K562 (cell line): Measurements from ENCODE around the gene MDN1. TPM values are rescaled to one million over a fixed set of nuclear protein-coding genes. Genes with fewer than 3 reads are reported as not detected.

ENCODE experiments used
- ATAC-seq: fragments of 200-7000 bp; cut with Tn5 transposase; 3 replicates; pipeline ENCODE4 v1.9.1; 2020; ENCODE audit warnings: moderate library complexity
- BruUV-seq: library from RNA; stranded (reverse); fragments of 400-500 nt; replicated peaks from 2 replicates; lab custom pipeline; 2021; lab: Mats Ljungman, UMichigan
- CTCF ChIA-PET: fragments of 300-600 bp; formaldehyde crosslinking; extraction: SDS; loops from one replicate; lab custom pipeline; 2021; ENCODE audit warnings: low intra/inter-chr PET ratio; lab: Yijun Ruan, JAX
- POLR2A ChIA-PET: fragments of 300-600, 350-650 bp; sonication (Branson Sonifier 250); formaldehyde crosslinking; extraction: SDS; loops from one replicate; lab custom pipeline; 2021; ENCODE audit warnings: antibody characterized with exemption, inconsistent platforms; lab: Yijun Ruan, JAX
- DNase-seq, 4 experiments: peaks; one replicate each; pipeline versions ENCODE4 v3.0.0 to v3.0.0-alpha.2; 2011 to 2018; ENCODE audit warnings: low spot score in 3 of 4, mixed read lengths in 3 of 4; ENCODE audit errors: extremely low read depth in 1 of 4
- FAIRE-seq: peaks from 2 replicates; lab custom pipeline; 2011; peaks lifted over from hg19 to GRCh38; lab: Jason Lieb, UNC
- H2AFZ ChIP-seq: 2 replicates; pipeline ENCODE4 v1.6.0; 2011; ENCODE audit warnings: low read depth, low read length, control low read depth, inconsistent platforms
- H3K27ac ChIP-seq: fragments of 200-600 bp; 3 replicates; pipeline ENCODE4 v1.8.0; 2011; ENCODE audit warnings: low read depth, mild to moderate bottlenecking, control low read depth, inconsistent platforms, low read length, moderate library complexity, mixed read lengths; ENCODE audit errors: extremely low read depth
- H3K27me3 ChIP-seq, 2 experiments: fragments of 300-600 bp in 1 of 2; 2 replicates in 1 of 2; 3 replicates in 1 of 2; pipeline versions ENCODE4 v1.6.0 to v1.8.0; 2011; ENCODE audit warnings: inconsistent platforms in 2 of 2, low read length in 2 of 2, mild to moderate bottlenecking in 1 of 2, mixed read lengths in 1 of 2, moderate library complexity in 1 of 2; ENCODE audit not compliant: control insufficient read depth in 2 of 2, insufficient read depth in 2 of 2
- H3K36me3 ChIP-seq: fragments of 300-600 bp; 3 replicates; pipeline ENCODE4 v1.8.0; 2011; ENCODE audit warnings: mild to moderate bottlenecking, low read length, inconsistent platforms; ENCODE audit not compliant: control insufficient read depth, insufficient read depth
- H3K4me1 ChIP-seq, 2 experiments: fragments of 200-600 bp in 1 of 2; replicated peaks in 1 of 2; 2 replicates in 1 of 2; 3 replicates in 1 of 2; pipeline versions ENCODE4 v1.5.1 to v1.8.0; 2011; ENCODE audit warnings: inconsistent platforms in 2 of 2, low read length in 2 of 2, mild to moderate bottlenecking in 1 of 2, mixed read lengths in 1 of 2, moderate library complexity in 1 of 2; ENCODE audit not compliant: control insufficient read depth in 2 of 2, insufficient read depth in 2 of 2
- H3K4me2 ChIP-seq: 2 replicates; pipeline ENCODE4 v1.6.1; 2011; ENCODE audit warnings: low read length, control low read depth, inconsistent platforms, mixed read lengths; ENCODE audit not compliant: insufficient read depth
- H3K4me3 ChIP-seq: fragments of 200-600 bp; sonication (generic), shearing (Covaris generic); 2 replicates; pipeline ENCODE4 v1.5.1; 2016; ENCODE audit warnings: control low read depth, inconsistent platforms
- H3K79me2 ChIP-seq: fragments of 200-600 bp; 3 replicates; pipeline ENCODE4 v1.8.0; 2011; ENCODE audit warnings: low read length, inconsistent platforms; ENCODE audit not compliant: control insufficient read depth, insufficient read depth
- H3K9ac ChIP-seq, 2 experiments: 2 replicates each; pipeline versions ENCODE4 v1.6.0 to v1.6.1; 2011; ENCODE audit warnings: low read depth in 2 of 2, low read length in 2 of 2, control low read depth in 1 of 2, inconsistent platforms in 1 of 2, mild to moderate bottlenecking in 1 of 2, mixed read lengths in 1 of 2; ENCODE audit not compliant: insufficient read depth in 1 of 2
- H3K9me1 ChIP-seq: one replicate; pipeline ENCODE4 v1.6.0; 2011; ENCODE audit warnings: inconsistent platforms, mild to moderate bottlenecking, low read length, moderate library complexity; ENCODE audit not compliant: control insufficient read depth, insufficient read depth
- H3K9me3 ChIP-seq: replicated peaks from 2 replicates; pipeline ENCODE4 v1.5.1; 2011; ENCODE audit warnings: low read depth, low read length, inconsistent platforms; ENCODE audit not compliant: control insufficient read depth, insufficient read depth
- H4K20me1 ChIP-seq: replicated peaks from 2 replicates; pipeline ENCODE4 v1.6.1; 2011; ENCODE audit warnings: low read length, inconsistent platforms, mixed read lengths; ENCODE audit not compliant: control insufficient read depth, insufficient read depth
- MTF1 ChIP-seq: fragments of 250-450 bp; sonication (Bioruptor Pico); IDR thresholded peaks from 2 replicates; pipeline ENCODE4 v1.9.0; 2021; ENCODE audit warnings: moderate library complexity, mild to moderate bottlenecking, inconsistent platforms, borderline replicate concordance
- MYNN ChIP-seq, 2 experiments: sonication (generic); formaldehyde crosslinking in 1 of 2; IDR thresholded peaks; 2 replicates each; pipeline versions ENCODE4 v1.5.0 to v1.6.1; 2016 to 2020; ENCODE audit warnings: antibody characterized with exemption in 1 of 2, missing genetic modification reagents in 1 of 2
- RFX1 ChIP-seq: fragments of 450-650 bp; IDR thresholded peaks from 2 replicates; pipeline ENCODE4 v1.6.1; 2016; ENCODE audit warnings: mild to moderate bottlenecking, moderate library complexity
- ZNF551 ChIP-seq: fragments of 250-450 bp; sonication (Bioruptor Pico); IDR thresholded peaks from 2 replicates; pipeline ENCODE4 v1.5.0; 2021; ENCODE audit warnings: mild to moderate bottlenecking, moderate library complexity
- WGBS: fragments of 100-300 bp; shearing (Covaris generic); methylation state at CpG from one replicate; pipeline ENCODE4 v1.1.6; 2016; ENCODE audit warnings: low coverage, mixed read lengths; ENCODE audit not compliant: insufficient coverage; ENCODE audit errors: missing lambda C conversion rate; 5-methylcytosine and 5-hydroxymethylcytosine counted together
- in situ Hi-C: fragments of 300-500 bp; cut with MboI; formaldehyde crosslinking; loops from 4 replicates; pipeline ENCODE4 v1.15.0; 2018; ENCODE audit warnings: inconsistent platforms, mixed read lengths
- intact Hi-C: fragments of 100-400 bp; cut with micrococcal nuclease; formaldehyde crosslinking; loops from 2 replicates; pipeline ENCODE4 v1.14.2; 2022
- polyA plus RNA-seq, 8 experiments: library from polyadenylated mRNA; depleted of rRNA in 4 of 8; stranded (reverse) in 5 of 8; unstranded in 3 of 8; fragments of >200 nt; fragmentation: Nextera tagmentation in 2 of 8; fragmentation: Illumina TruSeq in 1 of 8; extraction: Ambion mirVana in 2 of 8; extraction: Trizol in 1 of 8; gene quantifications; 2 replicates each; pipeline versions ENCODE4 v1.2.1 to v1.2.3, GENCODE V29; 2011 to 2014; ENCODE audit warnings: inconsistent platforms in 1 of 8, missing spikeins in 1 of 8
- total RNA-seq, 7 experiments: library from RNA; depleted of rRNA in 6 of 7; stranded (reverse); fragments of >200 nt in 6 of 7; fragmentation: Illumina TruSeq in 2 of 7; extraction: Trizol in 2 of 7; gene quantifications; 2 replicates each; pipeline versions ENCODE4 v1.2.1 to v1.2.3, GENCODE V29; 2011 to 2021; ENCODE audit warnings: low replicate concordance in 1 of 7
- TF ChIP-seq, protein P1 (sequence below): sonication (generic); formaldehyde crosslinking; IDR thresholded peaks from 2 replicates; pipeline ENCODE4 v1.8.1; 2023; ENCODE audit warnings: missing genetic modification reagents, mild to moderate bottlenecking, borderline replicate concordance

The MDN1 gene
- total and polyA plus RNA-seq, 9 of the 15 experiments (the other 6 are each of a cell fraction or from before 2014, with no cell fraction given): 25.6 to 93.6 (median 43.0) TPM

DNA sequence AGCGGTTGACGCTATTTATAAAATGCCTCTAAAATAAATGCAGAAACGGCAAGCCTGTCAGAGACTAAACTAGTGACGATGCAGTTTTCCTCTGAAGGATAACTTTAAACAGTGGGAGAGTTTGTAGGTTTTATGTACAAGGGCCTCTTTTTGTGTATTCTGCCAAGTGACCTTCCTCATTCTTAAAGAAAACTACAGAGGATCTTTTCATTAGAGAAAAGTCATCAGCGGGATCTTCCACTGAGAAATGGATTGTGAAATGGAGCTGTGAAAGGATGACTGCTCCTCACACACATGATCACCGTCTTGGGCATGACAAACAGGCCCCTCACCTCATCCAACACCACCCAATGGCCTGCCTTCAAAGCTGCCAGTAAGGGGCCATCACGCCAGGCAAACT, 92.1 kb downstream of the MDN1 start (continued):
- TF ChIP-seq, protein P1, sequence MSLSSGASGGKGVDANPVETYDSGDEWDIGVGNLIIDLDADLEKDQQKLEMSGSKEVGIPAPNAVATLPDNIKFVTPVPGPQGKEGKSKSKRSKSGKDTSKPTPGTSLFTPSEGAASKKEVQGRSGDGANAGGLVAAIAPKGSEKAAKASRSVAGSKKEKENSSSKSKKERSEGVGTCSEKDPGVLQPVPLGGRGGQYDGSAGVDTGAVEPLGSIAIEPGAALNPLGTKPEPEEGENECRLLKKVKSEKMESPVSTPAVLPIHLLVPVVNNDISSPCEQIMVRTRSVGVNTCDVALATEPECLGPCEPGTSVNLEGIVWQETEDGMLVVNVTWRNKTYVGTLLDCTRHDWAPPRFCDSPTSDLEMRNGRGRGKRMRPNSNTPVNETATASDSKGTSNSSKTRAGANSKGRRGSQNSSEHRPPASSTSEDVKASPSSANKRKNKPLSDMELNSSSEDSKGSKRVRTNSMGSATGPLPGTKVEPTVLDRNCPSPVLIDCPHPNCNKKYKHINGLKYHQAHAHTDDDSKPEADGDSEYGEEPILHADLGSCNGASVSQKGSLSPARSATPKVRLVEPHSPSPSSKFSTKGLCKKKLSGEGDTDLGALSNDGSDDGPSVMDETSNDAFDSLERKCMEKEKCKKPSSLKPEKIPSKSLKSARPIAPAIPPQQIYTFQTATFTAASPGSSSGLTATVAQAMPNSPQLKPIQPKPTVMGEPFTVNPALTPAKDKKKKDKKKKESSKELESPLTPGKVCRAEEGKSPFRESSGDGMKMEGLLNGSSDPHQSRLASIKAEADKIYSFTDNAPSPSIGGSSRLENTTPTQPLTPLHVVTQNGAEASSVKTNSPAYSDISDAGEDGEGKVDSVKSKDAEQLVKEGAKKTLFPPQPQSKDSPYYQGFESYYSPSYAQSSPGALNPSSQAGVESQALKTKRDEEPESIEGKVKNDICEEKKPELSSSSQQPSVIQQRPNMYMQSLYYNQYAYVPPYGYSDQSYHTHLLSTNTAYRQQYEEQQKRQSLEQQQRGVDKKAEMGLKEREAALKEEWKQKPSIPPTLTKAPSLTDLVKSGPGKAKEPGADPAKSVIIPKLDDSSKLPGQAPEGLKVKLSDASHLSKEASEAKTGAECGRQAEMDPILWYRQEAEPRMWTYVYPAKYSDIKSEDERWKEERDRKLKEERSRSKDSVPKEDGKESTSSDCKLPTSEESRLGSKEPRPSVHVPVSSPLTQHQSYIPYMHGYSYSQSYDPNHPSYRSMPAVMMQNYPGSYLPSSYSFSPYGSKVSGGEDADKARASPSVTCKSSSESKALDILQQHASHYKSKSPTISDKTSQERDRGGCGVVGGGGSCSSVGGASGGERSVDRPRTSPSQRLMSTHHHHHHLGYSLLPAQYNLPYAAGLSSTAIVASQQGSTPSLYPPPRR (CRISPR knock-in tag): no peak
- TF ChIP-seq, all 486 proteins: peak for 0

DNA sequence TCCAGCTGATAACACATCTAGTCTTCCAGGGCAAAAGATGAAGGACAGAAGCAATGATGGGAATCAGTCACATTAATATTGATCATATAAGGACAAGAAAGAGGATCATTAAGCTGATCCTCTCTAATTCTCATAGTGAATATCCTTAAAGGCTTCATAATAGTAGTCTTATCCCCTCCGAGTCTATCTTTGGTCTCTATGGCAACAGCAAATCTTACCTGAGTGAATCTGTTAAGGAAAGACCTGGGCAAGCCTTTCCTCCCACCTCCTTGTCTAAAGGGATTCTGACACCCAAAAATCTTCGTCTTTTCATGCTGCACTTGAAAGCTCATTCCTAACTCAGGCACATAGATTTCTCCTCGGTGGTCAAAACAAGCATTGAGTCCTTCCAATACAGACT, 94.6 kb downstream of the MDN1 start:
- POLR2A ChIA-PET: no interaction called here
- Histone ChIP-seq H3K4me2 (no peak overlapping the region), H3K4me1 (no peaks in the 10 kb centered on the region), H3K4me3 (no peak overlapping the region), H3K9me3 (no peaks in the 10 kb centered on the region), H3K36me3 (peaks cover 96% of the 10 kb centered on the region), H3K9ac (no peak overlapping the region), H2AFZ (no peak overlapping the region), H3K27ac (no peak overlapping the region), H3K27me3 (no peaks in the 10 kb centered on the region), H4K20me1 (no peaks in the 10 kb centered on the region), H3K9me1 (no peaks in the 10 kb centered on the region), H3K79me2 (no peaks in the 10 kb centered on the region)
- peak in 2 of 4 experiments; percentile 20 to 27 for DNase-seq
- ATAC-seq: no peak
- CTCF ChIA-PET: no interaction called here
- TF ChIP-seq RFX1 (peak; percentile 68), ZNF551 (CRISPR knock-in tag) (no peak), MTF1 (no peak), MYNN (IDR thresholded peaks at IDR 0.05) (peak; percentile 95), MYNN (CRISPR knock-in tag; IDR thresholded peaks at IDR 0.05) (no peak)
- 90% methylated on average over 3 of the region's 3 CpGs for WGBS
- BruUV-seq: no TSS peak
- FAIRE-seq: no peak
- intact Hi-C loops: no loop called here
- in situ Hi-C loops: no loop called here
